ENCODE measurements around the gene CLDN6. TPM values are rescaled to one million over a fixed set of nuclear protein-coding genes. Genes with fewer than 3 reads are reported as not detected.
A peak's percentile ranks its signal among the peaks of the same experiment; 100 is the strongest.

The CLDN6 gene
- total RNA-seq, 3 donors from 2014 or later (not counting 1 experiment from before 2014, with no cell fraction given) = not detected

GRCh38 chr16:3023669-3024478 lies 5.9 kb upstream of the CLDN6 start, which contains the start of the genes HCFC1R1 and THOC6:
HCFC1R1 (minus strand) TSS chr16:3023942; CDS start chr16:3023941, 1 bp downstream.
THOC6 (plus strand) TSS chr16:3024035; CDS start chr16:3024327, 292 bp downstream.
- Mint-ChIP-seq H3K27ac (peak within 1 kb of the TSS; percentile 91 to 92), H3K36me3 (no peaks in the 10 kb centered on the region), H3K27me3 (ENCODE audit: low read depth in 2 of 2) (peaks cover 0 to 5% of the 10 kb centered on the region in 2 donors), H3K4me3 (peak within 1 kb of the TSS; percentile 94), H3K9me3 (no peaks in the 10 kb centered on the region), H3K4me1 (peaks cover 35 to 60% of the 10 kb centered on the region in 2 donors)
- peak; percentile 91 to 99 for DNase-seq
- WGBS (ENCODE audit: insufficient coverage) = under 1% methylated on average over 69 of the region's 69 CpGs
- Histone ChIP-seq H3K4me3 (ENCODE audit: low read length) (peak within 1 kb of the TSS; percentile 78), H3K4me1 (ENCODE audit: control insufficient read depth, insufficient read depth, low read length) (peaks cover 69% of the 10 kb centered on the region), H3K9me3 (ENCODE audit: control insufficient read depth, insufficient read depth, low read length) (no peaks in the 10 kb centered on the region), H3K36me3 (ENCODE audit: control insufficient read depth, insufficient read depth, low read length) (peaks cover 15% of the 10 kb centered on the region), H3K27ac (ENCODE audit: low read length) (peak within 1 kb of the TSS; percentile 86), H3K27me3 (ENCODE audit: control insufficient read depth, insufficient read depth, low read length) (peaks cover 4% of the 10 kb centered on the region)
- TF ChIP-seq, protein P1, sequence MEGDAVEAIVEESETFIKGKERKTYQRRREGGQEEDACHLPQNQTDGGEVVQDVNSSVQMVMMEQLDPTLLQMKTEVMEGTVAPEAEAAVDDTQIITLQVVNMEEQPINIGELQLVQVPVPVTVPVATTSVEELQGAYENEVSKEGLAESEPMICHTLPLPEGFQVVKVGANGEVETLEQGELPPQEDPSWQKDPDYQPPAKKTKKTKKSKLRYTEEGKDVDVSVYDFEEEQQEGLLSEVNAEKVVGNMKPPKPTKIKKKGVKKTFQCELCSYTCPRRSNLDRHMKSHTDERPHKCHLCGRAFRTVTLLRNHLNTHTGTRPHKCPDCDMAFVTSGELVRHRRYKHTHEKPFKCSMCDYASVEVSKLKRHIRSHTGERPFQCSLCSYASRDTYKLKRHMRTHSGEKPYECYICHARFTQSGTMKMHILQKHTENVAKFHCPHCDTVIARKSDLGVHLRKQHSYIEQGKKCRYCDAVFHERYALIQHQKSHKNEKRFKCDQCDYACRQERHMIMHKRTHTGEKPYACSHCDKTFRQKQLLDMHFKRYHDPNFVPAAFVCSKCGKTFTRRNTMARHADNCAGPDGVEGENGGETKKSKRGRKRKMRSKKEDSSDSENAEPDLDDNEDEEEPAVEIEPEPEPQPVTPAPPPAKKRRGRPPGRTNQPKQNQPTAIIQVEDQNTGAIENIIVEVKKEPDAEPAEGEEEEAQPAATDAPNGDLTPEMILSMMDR (IDR thresholded peaks at IDR 0.05) = no peak
- intact Hi-C loops (cut with micrococcal nuclease) = no loop called here
- ATAC-seq = peak; percentile 68 to 92 (median 83)

- DNase-seq (peak in 1 of 2 donors; percentile 58), ATAC-seq (no peak)
- Mint-ChIP-seq H3K4me1 (peaks cover 35 to 54% of the 10 kb centered on the region in 2 donors), H3K4me3 (peak overlapping the region; percentile 94), H3K9me3 (no peaks in the 10 kb centered on the region), H3K27ac (peak overlapping the region; percentile 91 to 92), H3K36me3 (no peaks in the 10 kb centered on the region), H3K27me3 (ENCODE audit: low read depth in 2 of 2) (peaks cover 0 to 2% of the 10 kb centered on the region in 2 donors)
- H3K4me1 ChIP-seq (ENCODE audit: control insufficient read depth, insufficient read depth, low read length) = peaks cover 67% of the 10 kb centered on the region
- H3K27ac ChIP-seq (ENCODE audit: low read length) = no peak overlapping the region
- H3K4me3 ChIP-seq (ENCODE audit: low read length) = peak overlapping the region; percentile 78
- intact Hi-C loops (cut with micrococcal nuclease) = no loop called here
- H3K36me3 ChIP-seq (ENCODE audit: control insufficient read depth, insufficient read depth, low read length) = peaks cover 15% of the 10 kb centered on the region
- H3K9me3 ChIP-seq (ENCODE audit: control insufficient read depth, insufficient read depth, low read length) = no peaks in the 10 kb centered on the region
- 46% methylated on average over 6 of the region's 6 CpGs for WGBS (ENCODE audit: insufficient coverage)
- TF ChIP-seq, protein P1 (IDR thresholded peaks at IDR 0.05) = no peak
- H3K27me3 ChIP-seq (ENCODE audit: control insufficient read depth, insufficient read depth, low read length) = no peaks in the 10 kb centered on the region
Measured at GRCh38 chr16:3023415-3023668, 5.4 kb upstream of the CLDN6 start.

GRCh38 chr16:3022684-3023414 lies 4.9 kb upstream of the CLDN6 start:
- 74% methylated on average over 7 of the region's 8 CpGs for WGBS (ENCODE audit: insufficient coverage)
- intact Hi-C loops (cut with micrococcal nuclease) = no loop called here
- peak in 1 of 2 donors; percentile 41 for DNase-seq

More at GRCh38 chr16:3022684-3023414, 4.9 kb upstream of the CLDN6 start:
- H3K4me3 Mint-ChIP-seq = peak overlapping the region; percentile 94
- H3K4me3 ChIP-seq (ENCODE audit: low read length) = no peak overlapping the region
- H3K4me1 Mint-ChIP-seq = peaks cover 35 to 54% of the 10 kb centered on the region in 2 donors
- H3K27ac Mint-ChIP-seq = peak overlapping the region; percentile 91 to 92
- no peaks in the 10 kb centered on the region for H3K27me3 Mint-ChIP-seq (ENCODE audit: low read depth in 2 of 2)
- H3K4me1 ChIP-seq (ENCODE audit: control insufficient read depth, insufficient read depth, low read length) = peaks cover 68% of the 10 kb centered on the region
- no peak for ATAC-seq
- H3K36me3 ChIP-seq (ENCODE audit: control insufficient read depth, insufficient read depth, low read length) = peaks cover 15% of the 10 kb centered on the region
- peak overlapping the region; percentile 3 for H3K27ac ChIP-seq (ENCODE audit: low read length)
- H3K36me3 Mint-ChIP-seq = no peaks in the 10 kb centered on the region
- H3K9me3 Mint-ChIP-seq = no peaks in the 10 kb centered on the region
- no peaks in the 10 kb centered on the region for H3K9me3 ChIP-seq (ENCODE audit: control insufficient read depth, insufficient read depth, low read length)
- TF ChIP-seq, protein P1 (IDR thresholded peaks at IDR 0.05) = no peak
- peaks cover 3% of the 10 kb centered on the region for H3K27me3 ChIP-seq (ENCODE audit: control insufficient read depth, insufficient read depth, low read length)
